Right atrium auricular region (tissue), 2 donors: Measurements from ENCODE around the gene UBAC2. TPM values are rescaled to one million over a fixed set of nuclear protein-coding genes. Genes with fewer than 3 reads are reported as not detected.

Experiments
- DNase-seq: peaks from one replicate; pipeline ENCODE4 v3.0.0-alpha.2; 2019; ENCODE audit warnings: low spot score
- H3K27ac ChIP-seq, 2 donors: fragments of 200-600 bp; sonication (generic); 1 replicate in 1 of 2; 2 replicates in 1 of 2; pipeline ENCODE4 v1.5.1; 2016 to 2019
- H3K27me3 ChIP-seq, 2 donors: fragments of 200-600 bp; sonication (generic); one replicate each; pipeline versions ENCODE4 v1.5.1 to v1.6.0; 2017 to 2019
- H3K36me3 ChIP-seq: fragments of 200-600 bp; sonication (generic); one replicate; pipeline ENCODE4 v1.5.1; 2016
- H3K4me1 ChIP-seq, 2 donors: fragments of 200-600 bp; sonication (generic); one replicate each; pipeline versions ENCODE4 v1.5.1 to v1.6.0; 2017 to 2019
- H3K4me3 ChIP-seq, 2 donors: fragments of 200-600 bp; sonication (generic); 1 replicate in 1 of 2; 2 replicates in 1 of 2; pipeline ENCODE4 v1.5.1; 2017 to 2019; ENCODE audit warnings: mild to moderate bottlenecking in 1 of 2, moderate library complexity in 1 of 2
- H3K9me3 ChIP-seq, 2 donors: fragments of 200-600 bp; sonication (generic); one replicate each; pipeline ENCODE4 v1.5.1; 2019
- CTCF ChIP-seq, 2 donors: fragments of 200-600 bp; sonication (generic); IDR thresholded peaks; one replicate each; pipeline ENCODE4 v1.5.1; 2019; ENCODE audit warnings: antibody characterized with exemption in 2 of 2
- total RNA-seq, 2 donors: library from RNA; depleted of rRNA; stranded (reverse); fragments of >200 nt; gene quantifications; one replicate each; pipeline ENCODE4 v1.1.0, GENCODE V29; 2016

UBAC2 gene
- total RNA-seq, 2 donors from 2014 or later, result 47.5 to 50.7 TPM

- no peak for TF ChIP-seq CTCF (IDR thresholded peaks at IDR 0.05)
- DNase-seq, result no peak
- Histone ChIP-seq H3K4me1 (no peaks in the 10 kb centered on the region), H3K9me3 (no peaks in the 10 kb centered on the region), H3K4me3 (no peak overlapping the region), H3K36me3 (no peaks in the 10 kb centered on the region), H3K27me3 (no peaks in the 10 kb centered on the region), H3K27ac (no peak overlapping the region)
Measured at GRCh38 chr13:99157046-99157445, 43.6 kb upstream of the UBAC2 start.

- H3K27me3 ChIP-seq, result no peaks in the 10 kb centered on the region
- no peak overlapping the region for H3K4me3 ChIP-seq
- H3K36me3 ChIP-seq, result no peaks in the 10 kb centered on the region
- no peak for TF ChIP-seq CTCF (IDR thresholded peaks at IDR 0.05)
- no peak overlapping the region for H3K27ac ChIP-seq
- no peaks in the 10 kb centered on the region for H3K9me3 ChIP-seq
- H3K4me1 ChIP-seq, result no peaks in the 10 kb centered on the region
- no peak for DNase-seq
Measured at GRCh38 chr13:99158846-99159245, 41.8 kb upstream of the UBAC2 start.

GRCh38 chr13:99159331-99160061, 41.2 kb upstream of the UBAC2 start:
- Histone ChIP-seq H3K36me3 (no peaks in the 10 kb centered on the region), H3K27me3 (no peaks in the 10 kb centered on the region), H3K9me3 (no peaks in the 10 kb centered on the region), H3K4me3 (no peak overlapping the region), H3K4me1 (no peaks in the 10 kb centered on the region), H3K27ac (no peak overlapping the region)
- no peak for DNase-seq
- no peak for TF ChIP-seq CTCF (IDR thresholded peaks at IDR 0.05)

GRCh38 chr13:99160415-99160814, 40.2 kb upstream of the UBAC2 start:
- no peaks in the 10 kb centered on the region for H3K27me3 ChIP-seq
- TF ChIP-seq CTCF (IDR thresholded peaks at IDR 0.05), result no peak
- H3K9me3 ChIP-seq, result no peaks in the 10 kb centered on the region
- H3K4me1 ChIP-seq, result no peaks in the 10 kb centered on the region
- no peak for DNase-seq
- H3K27ac ChIP-seq, result no peak overlapping the region
- H3K4me3 ChIP-seq, result no peak overlapping the region
- no peaks in the 10 kb centered on the region for H3K36me3 ChIP-seq

GRCh38 chr13:99161512-99161911, 39.1 kb upstream of the UBAC2 start:
- Histone ChIP-seq H3K4me1 (no peaks in the 10 kb centered on the region), H3K27me3 (no peaks in the 10 kb centered on the region), H3K27ac (no peak overlapping the region), H3K4me3 (no peak overlapping the region), H3K9me3 (no peaks in the 10 kb centered on the region), H3K36me3 (no peaks in the 10 kb centered on the region)
- DNase-seq, result no peak
- no peak for TF ChIP-seq CTCF (IDR thresholded peaks at IDR 0.05)
